Retina (tissue), 1 donor: Measurements from ENCODE around the gene TMEM207.

Source experiments
- DNase-seq: peaks from one replicate; pipeline ENCODE4 v3.0.0-alpha.2; 2016

TMEM207 gene

DNA sequence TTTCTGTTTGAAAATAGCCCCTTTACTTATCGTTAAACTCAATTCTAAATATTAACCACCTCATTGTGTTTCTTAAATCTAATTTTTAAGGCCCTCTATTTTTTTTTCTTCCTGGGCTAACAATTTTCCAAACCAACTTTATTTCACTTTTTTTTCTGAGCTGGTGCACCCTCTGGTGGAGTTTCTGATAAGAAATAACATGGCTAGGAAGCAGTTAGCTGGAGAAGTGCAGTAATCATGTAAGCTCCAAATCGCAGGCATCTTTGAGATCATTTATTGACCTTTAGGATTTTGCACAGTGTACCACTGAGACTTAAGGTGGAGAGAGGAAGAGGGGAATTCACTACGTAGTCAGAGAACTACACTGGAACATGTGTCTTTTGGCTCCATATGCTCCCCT, 6.4 kb downstream of the TMEM207 start:
- DNase-seq: no peak

DNA sequence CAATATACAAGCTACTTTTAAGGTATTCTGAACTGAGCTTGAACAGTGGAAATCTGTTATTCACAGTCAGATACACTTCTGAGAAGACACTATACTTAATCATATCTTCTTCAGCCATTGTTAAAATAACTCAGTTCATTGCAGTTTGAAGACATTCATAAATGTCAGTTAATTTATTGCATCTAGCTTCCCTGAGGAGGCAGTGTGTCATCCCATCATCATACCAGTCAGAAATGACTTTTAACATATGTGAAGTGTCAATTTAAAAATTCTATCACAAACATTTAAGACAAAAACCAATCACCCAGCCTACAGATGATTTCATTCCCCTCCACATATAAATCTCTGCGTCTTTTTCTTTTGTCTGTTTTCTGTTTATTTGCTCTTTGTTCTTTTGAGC, 7.5 kb downstream of the TMEM207 start:
- DNase-seq: no peak

DNA sequence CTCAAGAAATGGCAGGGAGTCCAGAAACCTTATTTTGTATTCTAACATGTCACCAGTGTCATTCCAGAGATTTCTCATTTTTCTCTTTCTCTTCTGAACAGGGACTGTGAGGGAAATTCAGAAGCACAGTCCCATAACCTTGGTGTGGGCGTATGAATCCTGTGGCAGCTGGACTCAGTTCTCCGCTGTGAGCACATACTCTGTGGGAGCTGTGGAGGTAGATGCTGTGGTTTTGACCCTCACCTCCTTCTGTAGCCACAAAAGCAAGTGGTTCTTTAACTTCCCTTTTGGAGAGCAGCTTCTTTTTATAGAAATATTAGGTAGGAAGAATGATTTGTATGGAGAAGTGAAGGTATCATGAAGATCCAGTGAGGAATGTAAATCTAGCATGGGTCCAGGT, 13.4 kb downstream of the TMEM207 start:
- no peak for DNase-seq

DNA sequence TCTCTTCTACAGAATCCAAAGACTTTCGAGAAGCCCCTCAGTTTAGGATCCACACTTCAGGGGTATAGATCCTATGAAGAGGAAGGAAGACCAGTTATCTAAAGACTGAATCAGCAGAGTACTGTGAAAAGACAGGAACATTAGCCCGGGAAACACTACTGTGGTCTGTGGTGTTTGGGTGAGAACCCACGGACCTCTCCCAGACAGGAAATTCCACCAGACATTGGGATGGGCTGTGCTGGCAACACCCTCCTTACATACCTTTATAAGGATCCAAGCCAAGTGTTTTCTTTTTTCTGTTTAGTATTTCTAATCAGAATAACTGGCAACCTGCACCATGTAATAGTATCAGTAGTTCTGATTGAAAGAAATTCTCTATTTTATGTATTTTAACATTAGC, 14.1 kb downstream of the TMEM207 start:
- DNase-seq: no peak

DNA sequence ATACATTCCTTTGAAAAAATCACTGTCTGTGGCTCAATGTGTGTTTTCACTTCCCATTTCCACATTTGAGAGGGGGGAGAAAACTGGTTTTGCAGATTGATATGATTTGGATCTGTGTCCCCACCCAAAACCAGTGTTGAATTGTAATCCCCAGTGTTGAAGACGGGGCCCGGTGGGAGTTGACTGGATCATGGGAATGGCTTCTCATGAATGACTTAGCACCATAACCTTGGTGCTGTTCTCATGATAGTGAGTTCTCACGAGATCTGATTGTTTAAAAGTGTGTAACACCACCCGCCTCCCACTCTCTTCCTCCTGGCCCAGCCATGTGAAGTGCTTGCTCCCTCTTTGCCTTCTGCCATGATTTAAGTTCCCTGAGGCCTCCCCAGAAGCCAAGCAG, 16.1 kb downstream of the TMEM207 start:
- no peak for DNase-seq

DNA sequence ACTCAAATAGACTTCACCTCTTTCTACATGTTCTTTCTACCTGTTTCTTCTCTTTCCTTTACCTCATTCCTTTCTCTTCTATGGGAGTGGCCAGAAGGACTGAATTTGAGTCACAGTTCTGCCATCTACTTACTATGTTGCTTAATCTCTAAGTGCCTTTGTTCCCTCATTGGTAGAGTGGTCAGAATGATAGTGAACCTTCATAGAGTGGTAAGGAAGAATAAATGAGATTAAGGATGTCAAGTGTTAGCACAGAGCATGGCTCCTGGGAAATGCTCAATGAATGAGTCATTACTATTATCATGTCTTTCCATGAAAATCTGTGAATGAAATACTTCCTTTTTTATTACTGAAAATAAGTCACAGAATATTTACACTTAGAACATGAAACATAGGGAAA, 17.5 kb downstream of the TMEM207 start:
- no peak for DNase-seq

DNA sequence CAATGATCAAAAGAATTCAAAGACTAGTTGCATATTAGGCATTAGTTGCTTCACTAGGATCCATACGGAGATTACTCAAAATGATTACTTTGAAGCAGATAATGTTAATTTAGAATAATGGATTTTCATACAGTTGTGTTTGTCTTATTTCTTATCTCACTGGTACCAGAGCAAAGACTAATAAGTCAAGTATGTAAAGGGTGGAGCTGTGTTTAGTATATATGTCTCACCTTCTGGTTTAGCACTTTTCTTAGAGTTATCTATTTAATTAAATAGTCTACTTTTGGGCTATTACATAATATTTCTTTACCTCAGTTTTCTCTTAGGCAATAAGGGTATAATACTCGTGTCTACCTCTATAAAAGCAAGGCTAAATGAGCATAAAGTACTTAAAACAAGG, 18.8 kb downstream of the TMEM207 start:
- no peak for DNase-seq

DNA sequence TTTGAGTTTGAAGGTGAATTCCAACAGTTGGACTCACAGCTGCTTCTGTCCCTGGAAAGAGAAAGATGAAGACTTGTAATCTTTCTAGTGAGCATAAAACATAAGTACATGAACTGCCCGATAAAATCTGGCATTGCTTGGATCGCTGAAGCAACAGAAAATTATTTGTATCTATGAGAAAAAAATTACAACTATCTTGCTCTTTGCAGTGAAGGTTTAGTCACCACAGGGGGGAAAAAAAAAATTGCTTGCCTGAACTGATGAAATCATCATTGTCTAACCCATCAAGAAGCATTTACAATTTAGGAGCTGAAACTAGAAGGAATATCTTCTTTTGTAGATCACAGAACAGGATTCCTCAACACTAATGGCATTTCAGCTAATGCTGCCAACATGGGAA, 20.0 kb downstream of the TMEM207 start:
- DNase-seq: no peak

DNA sequence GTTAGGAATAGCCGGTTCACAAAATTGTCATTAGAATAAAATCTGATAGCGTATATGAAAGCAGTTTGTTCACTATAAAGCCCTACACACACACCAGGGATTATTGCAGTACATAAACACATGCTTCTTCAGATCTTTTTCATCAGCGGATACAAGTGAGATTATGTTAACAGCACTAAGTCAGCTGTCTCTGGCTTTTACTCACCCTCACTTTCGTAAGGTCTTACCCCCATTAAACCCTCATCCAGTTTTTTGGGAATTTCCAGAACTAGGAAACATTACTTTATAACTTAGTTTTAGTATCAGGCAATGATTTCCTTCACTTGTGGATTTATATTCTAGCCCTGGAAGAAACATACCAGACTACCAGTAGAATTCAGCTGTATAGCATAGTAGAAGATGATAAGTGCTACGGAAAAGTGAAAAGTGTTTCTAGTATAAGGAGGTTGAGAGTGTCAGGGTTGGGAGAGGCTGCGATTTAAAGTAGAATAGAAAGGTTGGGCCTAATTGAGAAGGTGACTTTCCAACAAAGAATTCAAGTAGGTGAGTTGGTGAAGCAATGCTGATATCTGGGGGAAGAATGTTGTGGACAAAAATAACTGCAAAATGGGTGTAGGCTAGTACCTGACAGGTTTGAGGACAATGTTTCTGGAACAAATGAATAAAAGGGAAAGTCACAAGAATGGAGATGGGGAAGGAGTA, 22.7 kb downstream of the TMEM207 start:
- no peak for DNase-seq

DNA sequence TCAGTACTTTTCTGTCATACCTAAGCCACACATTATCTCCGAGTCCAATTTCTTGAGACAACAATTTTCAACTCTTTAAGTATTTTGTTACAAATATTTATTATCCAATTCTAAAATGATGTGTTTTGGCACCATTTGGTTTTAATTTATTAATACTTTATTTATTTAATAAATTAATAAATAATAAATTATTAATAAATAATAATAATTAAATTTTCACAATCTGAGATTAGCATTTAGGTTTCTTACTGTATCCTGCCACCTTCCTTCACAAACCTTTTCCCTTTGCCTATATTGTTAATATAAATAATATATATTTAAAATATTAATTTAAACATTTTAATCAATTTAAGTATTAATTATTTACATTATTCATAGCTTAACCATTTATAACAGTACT, 23.9 kb downstream of the TMEM207 start:
- no peak for DNase-seq

DNA sequence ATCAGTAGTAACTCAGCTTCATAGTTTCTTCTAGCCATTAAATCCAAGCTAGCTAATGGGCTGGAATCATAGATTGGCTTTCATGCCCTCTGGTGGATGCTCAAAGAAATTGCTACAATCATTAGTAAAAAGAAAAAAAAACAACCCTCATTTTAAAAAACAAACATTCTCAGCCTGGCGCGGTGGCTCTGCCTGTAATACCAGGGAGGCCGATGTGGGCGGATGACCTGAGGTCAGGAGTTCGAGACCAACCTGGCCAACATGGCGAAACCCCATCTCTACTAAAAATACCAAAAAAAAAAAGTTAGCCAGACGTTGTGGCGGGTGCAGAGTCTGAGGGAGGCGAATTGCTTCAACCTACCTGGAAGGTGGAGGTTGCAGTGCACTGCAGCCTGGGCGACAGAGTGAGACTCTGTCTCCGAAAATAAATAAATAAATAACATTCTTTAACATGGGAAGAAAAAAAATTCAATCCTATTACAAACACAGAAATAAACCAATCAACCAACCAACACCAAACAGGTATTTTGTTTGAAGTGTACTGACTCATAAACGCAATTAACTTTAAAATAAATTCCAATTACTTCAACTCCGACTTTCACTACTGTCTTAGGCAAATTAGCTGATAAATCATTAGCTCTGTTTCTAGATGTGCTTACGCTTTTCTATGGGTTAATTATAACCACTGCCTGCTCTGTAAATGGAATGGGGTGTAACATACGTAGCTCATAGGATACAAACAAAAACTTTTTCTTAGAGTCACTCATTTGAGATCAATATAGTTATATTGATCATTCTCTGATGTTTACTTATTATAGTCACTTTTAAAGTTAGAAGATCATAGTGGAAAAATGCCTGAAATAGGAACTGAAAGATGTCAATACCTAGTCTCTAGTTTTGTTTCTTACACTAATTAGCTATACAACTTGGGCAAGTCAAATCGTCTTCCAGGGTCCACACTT, 24.9 kb downstream of the TMEM207 start:
- peak; percentile 61 for DNase-seq

DNA sequence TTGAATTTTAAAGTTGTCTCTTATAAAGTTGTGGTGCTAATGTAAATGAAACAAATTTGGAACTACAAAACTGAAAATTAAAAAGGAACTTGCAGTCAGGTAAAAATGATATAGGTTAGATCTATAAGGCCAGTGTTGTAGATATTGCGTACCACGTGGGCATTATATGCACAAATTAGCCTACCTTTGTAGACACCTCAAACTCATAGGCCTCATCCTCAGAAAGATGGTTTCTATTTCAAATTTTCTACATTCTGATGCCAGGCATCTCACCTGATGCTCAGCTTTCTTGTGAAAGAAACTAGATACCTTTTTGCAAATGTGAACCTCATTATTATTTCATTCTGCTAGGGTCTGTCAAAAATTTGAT, 25.6 kb downstream of the TMEM207 start:
- no peak for DNase-seq

DNA sequence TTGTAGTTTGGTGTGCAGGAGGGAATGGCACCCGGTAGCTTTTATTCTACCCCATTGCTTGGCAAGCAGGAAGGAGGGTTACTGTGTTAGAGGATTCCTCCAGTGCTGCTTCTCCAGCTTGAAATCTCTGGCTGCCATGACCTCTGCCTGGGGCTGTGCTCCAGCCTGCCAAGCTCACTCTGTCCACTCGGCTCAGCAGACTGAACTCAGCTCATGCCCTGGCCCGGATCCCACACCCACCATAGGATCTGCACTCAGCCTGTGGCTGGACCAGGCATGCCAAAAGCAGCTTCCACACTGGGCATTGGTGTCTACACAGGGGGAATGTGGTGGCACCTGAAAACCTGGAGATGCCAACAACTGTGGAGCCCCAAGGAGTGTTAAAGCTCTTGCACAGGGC, 35.4 kb downstream of the TMEM207 start:
- no peak for DNase-seq

DNA sequence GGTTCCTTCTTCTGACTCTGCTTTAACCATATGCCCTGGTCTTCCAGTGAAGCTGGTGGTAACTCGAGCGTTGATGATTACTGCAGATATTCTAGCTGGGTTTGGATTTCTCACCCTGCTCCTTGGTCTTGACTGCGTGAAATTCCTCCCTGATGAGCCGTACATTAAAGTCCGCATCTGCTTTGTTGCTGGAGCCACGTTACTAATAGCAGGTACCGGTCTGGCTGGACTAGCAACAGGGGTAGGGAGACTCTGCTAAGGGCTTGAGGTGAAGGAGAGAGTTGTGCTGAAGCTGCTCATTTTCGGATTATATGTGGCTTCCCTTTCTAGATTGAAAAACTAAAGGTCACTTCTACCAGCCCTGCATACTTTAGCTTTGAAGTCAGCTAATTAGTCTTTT, 45.0 kb downstream of the TMEM207 start:
- no peak for DNase-seq

DNA sequence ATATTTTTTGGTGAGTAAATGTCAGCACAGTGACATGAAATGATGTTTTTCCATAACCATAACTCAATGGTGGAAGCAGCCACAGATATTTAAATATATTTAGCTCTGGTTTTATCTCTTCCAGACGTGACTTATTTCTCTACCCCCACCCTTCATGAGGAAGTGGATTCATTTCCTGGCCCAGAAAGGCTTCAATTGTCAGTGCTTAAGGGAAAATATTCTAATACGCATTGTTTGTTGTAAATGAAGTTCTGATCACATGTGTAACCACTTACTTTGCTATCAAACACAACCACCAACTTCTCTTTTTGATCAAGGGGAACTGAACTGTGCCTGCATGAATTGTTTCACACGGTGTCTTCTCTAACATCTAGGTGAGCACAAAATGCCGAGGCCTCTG, 47.7 kb downstream of the TMEM207 start:
- DNase-seq: no peak

DNA sequence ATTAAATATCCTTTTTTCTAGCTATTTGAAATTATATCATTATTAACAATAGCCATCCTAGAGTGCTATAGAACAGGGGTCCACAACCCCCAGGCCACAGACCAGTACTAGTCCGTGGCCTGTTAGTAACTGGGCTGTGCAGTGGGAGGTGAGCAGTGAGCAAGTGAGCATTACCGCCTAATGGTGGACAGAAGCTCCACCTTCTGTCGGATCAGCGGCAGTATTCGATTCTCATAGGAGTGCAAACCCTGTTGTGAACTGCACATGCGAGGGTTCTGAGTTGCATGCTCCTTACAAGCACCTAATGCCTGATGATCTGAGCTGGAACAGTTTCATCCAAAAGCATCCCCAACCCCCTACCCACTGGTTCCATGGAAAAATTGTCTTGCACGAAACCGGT, 50.0 kb downstream of the TMEM207 start:
- DNase-seq: no peak

DNA sequence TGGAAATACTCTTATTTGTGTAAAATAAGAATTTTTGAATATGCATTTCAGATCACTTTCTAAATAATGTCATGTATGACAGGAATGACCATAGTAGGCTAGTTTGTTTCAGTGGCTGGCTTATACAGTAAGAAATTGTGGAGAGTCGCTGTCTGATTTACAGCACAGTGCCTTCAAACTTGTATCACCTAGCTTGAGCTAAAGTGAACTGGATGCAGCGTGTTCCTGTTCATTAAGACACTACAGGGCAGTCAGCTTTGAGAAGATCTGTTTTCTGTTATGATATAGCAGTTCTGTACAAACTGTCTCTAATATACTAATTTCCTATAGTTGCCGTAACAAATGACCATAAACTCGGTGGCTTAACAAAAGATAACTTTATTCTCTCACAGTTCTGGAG, 51.8 kb downstream of the TMEM207 start:
- no peak for DNase-seq

DNA sequence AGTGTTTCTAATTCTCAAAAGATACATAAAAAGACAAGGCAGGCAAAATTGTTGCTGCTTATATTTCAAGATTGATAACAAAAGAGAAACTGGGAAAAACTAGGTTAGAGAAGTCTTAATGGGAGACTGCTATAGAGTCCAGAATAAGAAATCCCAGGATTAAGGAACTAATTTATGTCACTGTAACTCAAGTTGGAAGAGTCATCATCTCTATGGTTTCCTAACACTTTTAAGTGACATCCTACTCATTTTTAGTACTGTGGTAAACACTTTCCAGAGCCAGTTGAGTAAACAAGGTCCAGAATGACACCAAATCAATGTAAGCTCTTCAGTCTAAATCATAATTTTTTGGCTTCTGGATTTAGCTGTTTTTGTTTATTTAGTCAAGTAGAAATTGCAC, 53.7 kb downstream of the TMEM207 start:
- DNase-seq: no peak

DNA sequence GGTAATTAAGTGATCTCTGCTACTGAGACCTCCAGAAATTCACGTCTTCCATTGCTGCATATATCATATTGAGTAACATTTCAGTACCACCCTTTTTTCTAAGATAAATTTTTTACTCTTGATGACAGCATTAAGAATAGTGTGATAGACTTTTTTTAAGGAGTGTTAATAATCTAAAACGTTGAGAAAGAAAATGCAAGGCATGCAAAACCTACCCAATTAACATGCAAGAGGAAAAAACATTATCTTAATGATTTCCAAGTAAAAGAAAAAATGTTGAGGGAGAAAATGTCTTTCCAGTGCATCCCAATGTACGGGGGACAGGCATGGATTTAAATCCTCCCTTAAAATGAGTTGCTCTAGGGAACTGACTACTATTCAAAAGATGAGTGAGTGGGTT, 61.0 kb downstream of the TMEM207 start:
- DNase-seq: no peak

DNA sequence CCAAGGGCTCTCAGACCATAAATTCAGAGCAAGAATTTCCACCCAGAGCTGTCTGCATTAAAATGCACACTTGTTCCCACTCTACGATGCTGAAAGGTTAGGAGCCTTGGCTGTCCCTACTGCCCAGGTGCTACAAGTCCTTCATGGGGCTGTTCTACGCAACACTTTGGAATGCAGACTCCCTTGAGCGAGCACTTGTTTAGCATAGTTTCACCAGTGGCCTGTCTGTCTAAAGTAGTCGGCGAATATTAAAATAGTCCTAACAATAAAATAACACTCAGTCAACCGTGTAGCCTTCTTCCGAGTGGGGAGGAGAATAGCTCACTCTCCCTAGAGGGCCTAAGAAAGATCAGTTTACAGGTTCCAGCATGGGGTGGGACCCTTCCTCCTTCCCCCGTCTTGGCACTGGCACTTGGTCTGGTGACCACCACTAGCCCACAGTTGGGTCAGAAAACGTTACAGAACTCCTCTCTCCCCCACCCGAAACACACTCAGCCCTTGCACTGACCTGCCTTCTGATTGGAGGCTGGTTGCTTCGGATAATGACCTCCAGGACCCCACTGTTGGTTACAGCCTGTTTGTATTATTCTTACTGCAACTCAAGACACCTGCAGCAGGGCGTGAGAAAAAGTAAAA, 62.0 kb downstream of the TMEM207 start, which contains the start of gene CLDN16:
TSS of gene CLDN16 (plus strand) at position 586 of the 636 bp plus-strand sequence. CDS start 167 bp downstream, outside the sequence.
- no peak for DNase-seq

DNA sequence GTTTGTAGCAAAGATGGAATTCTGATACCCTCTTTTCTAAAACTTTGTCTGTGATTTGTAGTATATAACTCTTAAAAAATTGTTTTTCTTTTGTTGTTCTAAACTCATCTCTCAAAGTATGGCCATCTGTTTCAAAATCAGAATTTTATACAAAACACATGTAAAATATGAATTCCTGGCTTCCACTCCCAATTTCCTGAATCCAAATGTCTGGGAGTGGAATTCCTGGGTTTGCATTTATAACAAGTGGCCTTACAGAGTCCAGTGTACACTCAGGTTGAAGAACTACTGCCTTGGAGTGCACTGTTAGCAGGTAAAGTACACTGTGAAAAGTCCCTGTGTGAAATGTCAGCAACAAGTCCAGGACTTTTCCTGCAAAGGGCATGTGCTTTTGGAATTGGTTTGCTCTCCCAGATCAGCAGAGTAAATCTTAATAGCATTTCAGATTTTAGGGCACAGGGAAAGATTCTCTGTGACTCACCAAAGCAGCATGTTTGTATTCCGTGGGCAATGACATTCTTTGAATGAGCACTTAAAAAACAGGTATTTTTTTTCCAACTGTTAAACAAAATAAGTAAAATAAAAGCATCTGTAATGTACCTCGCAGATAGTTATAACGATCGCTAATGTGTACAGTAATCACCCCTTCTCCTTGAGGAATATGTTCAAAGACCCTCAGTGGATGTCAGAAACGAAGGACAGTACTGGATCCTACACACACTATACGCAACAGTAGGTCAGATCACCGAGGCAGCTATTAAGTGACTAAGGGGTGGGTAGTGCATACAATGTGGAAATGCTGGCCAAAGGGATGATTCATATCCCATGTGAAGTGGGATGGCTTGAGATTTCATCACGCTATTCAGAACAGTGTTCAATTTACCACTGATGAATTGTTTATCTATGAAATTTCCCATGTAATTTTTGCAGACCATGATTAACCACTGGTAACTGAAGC, 63.7 kb downstream of the TMEM207 start:
- no peak for DNase-seq

DNA sequence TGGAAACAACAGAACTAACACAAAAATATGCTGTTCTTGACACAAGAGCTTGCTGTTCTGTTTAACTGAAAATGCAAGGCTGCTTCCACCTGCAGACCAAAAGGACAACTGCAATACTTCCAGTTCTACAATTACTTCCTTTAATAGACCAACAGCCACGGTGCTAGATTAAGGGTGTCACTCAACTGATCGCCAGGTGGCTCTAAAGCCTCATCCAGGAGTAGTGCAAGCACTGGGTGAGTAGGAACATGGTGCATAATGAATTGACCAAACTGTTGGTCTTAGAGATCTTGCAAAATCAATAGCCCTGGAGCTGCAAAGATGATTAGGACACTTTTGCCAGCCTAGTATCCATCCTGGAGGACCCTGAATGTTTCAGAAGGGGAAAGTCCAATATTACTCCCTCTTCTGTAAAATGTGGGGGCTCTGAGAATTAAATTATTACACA, 65.4 kb downstream of the TMEM207 start:
- DNase-seq: no peak
